ENCODE measurements around the gene NME2.
"Not testable (repeated sequence)": the region's sequence is repeated elsewhere in the genome, so short reads cannot be mapped to it uniquely, and the experiment has no call there.

NME2 gene

GRCh38 chr17:51155416-51155815 is 10.8 kb upstream of the NME2 start:
- Histone ChIP-seq H3K36me3 (ENCODE audit: insufficient read depth, low read length) (peaks cover 13% of the 10 kb centered on the region), H3K27ac (ENCODE audit: low read depth, low read length) (no peak overlapping the region), H3K27me3 (ENCODE audit: control insufficient read depth in 1 of 2, insufficient read depth in 2 of 2, low read length in 2 of 2) (no peaks in the 10 kb centered on the region), H3K4me3 (ENCODE audit: low read depth in 1 of 2, low read length in 2 of 2) (no peak overlapping the region), H3K9me3 (ENCODE audit: low read length) (no peaks in the 10 kb centered on the region), H3K4me1 (ENCODE audit: insufficient read depth, low read length) (peaks cover 16% of the 10 kb centered on the region), H3K9ac (ENCODE audit: low read length) (no peak overlapping the region)

- Histone ChIP-seq H3K36me3 (ENCODE audit: insufficient read depth, low read length) (peaks cover 31% of the 10 kb centered on the region), H3K27ac (ENCODE audit: low read depth, low read length) (no peak overlapping the region), H3K9me3 (ENCODE audit: low read length) (no peaks in the 10 kb centered on the region), H3K27me3 (ENCODE audit: control insufficient read depth in 1 of 2, insufficient read depth in 2 of 2, low read length in 2 of 2) (no peaks in the 10 kb centered on the region), H3K4me3 (ENCODE audit: low read depth in 1 of 2, low read length in 2 of 2) (no peak overlapping the region), H3K4me1 (ENCODE audit: insufficient read depth, low read length) (peaks cover 1% of the 10 kb centered on the region), H3K9ac (ENCODE audit: low read length) (no peak overlapping the region)
Observed at GRCh38 chr17:51159604-51160003, 6.6 kb upstream of the NME2 start.

- no peak overlapping the region for H3K9ac ChIP-seq (ENCODE audit: low read length)
- H3K27me3 ChIP-seq (ENCODE audit: control insufficient read depth in 1 of 2, insufficient read depth in 2 of 2, low read length in 2 of 2) = no peaks in the 10 kb centered on the region
- H3K9me3 ChIP-seq (ENCODE audit: low read length) = no peaks in the 10 kb centered on the region
- peaks cover 10% of the 10 kb centered on the region for H3K4me1 ChIP-seq (ENCODE audit: insufficient read depth, low read length)
- H3K36me3 ChIP-seq (ENCODE audit: insufficient read depth, low read length) = peaks cover 31% of the 10 kb centered on the region
- no peak overlapping the region for H3K4me3 ChIP-seq (ENCODE audit: low read depth in 1 of 2, low read length in 2 of 2)
- no peak overlapping the region for H3K27ac ChIP-seq (ENCODE audit: low read depth, low read length)
Observed at GRCh38 chr17:51161541-51161940, 4.7 kb upstream of the NME2 start.

GRCh38 chr17:51164911-51165679 is 1.1 kb upstream of the NME2 start:
- Histone ChIP-seq H3K36me3 (ENCODE audit: insufficient read depth, low read length) (peaks cover 33% of the 10 kb centered on the region), H3K4me3 (ENCODE audit: low read depth in 1 of 2, low read length in 2 of 2) (peak overlapping the region; percentile 87 to 89), H3K9ac (ENCODE audit: low read length) (no peak overlapping the region), H3K4me1 (ENCODE audit: insufficient read depth, low read length) (peaks cover 14% of the 10 kb centered on the region), H3K27ac (ENCODE audit: low read depth, low read length) (peak overlapping the region; percentile 79), H3K9me3 (ENCODE audit: low read length) (no peaks in the 10 kb centered on the region), H3K27me3 (ENCODE audit: control insufficient read depth in 1 of 2, insufficient read depth in 2 of 2, low read length in 2 of 2) (no peaks in the 10 kb centered on the region)

- peaks cover 14% of the 10 kb centered on the region for H3K4me1 ChIP-seq (ENCODE audit: insufficient read depth, low read length)
- peak overlapping the region; percentile 71 for H3K9ac ChIP-seq (ENCODE audit: low read length)
- H3K4me3 ChIP-seq (ENCODE audit: low read depth in 1 of 2, low read length in 2 of 2) = peak overlapping the region; percentile 87 to 89
- no peaks in the 10 kb centered on the region for H3K27me3 ChIP-seq (ENCODE audit: control insufficient read depth in 1 of 2, insufficient read depth in 2 of 2, low read length in 2 of 2)
- H3K9me3 ChIP-seq (ENCODE audit: low read length) = no peaks in the 10 kb centered on the region
- peak overlapping the region; percentile 79 for H3K27ac ChIP-seq (ENCODE audit: low read depth, low read length)
- H3K36me3 ChIP-seq (ENCODE audit: insufficient read depth, low read length) = peaks cover 35% of the 10 kb centered on the region
Observed at GRCh38 chr17:51165680-51166197, 472 bp upstream of the NME2 start.

- Histone ChIP-seq H3K9ac (ENCODE audit: low read length) (no peak overlapping the region), H3K4me3 (ENCODE audit: low read depth in 1 of 2, low read length in 2 of 2) (peak overlapping the region; percentile 87 to 89), H3K9me3 (ENCODE audit: low read length) (no peaks in the 10 kb centered on the region), H3K4me1 (ENCODE audit: insufficient read depth, low read length) (peaks cover 14% of the 10 kb centered on the region), H3K27ac (ENCODE audit: low read depth, low read length) (peak overlapping the region; percentile 81), H3K27me3 (ENCODE audit: control insufficient read depth in 1 of 2, insufficient read depth in 2 of 2, low read length in 2 of 2) (no peaks in the 10 kb centered on the region), H3K36me3 (ENCODE audit: insufficient read depth, low read length) (peaks cover 31% of the 10 kb centered on the region)
Observed at GRCh38 chr17:51166987-51167931, 1.0 kb downstream of the NME2 start.

- Histone ChIP-seq H3K9ac (ENCODE audit: low read length) (no peak overlapping the region), H3K4me3 (ENCODE audit: low read depth in 1 of 2, low read length in 2 of 2) (no peak overlapping the region), H3K36me3 (ENCODE audit: insufficient read depth, low read length) (peaks cover 29% of the 10 kb centered on the region), H3K4me1 (ENCODE audit: insufficient read depth, low read length) (peaks cover 14% of the 10 kb centered on the region), H3K27me3 (ENCODE audit: control insufficient read depth in 1 of 2, insufficient read depth in 2 of 2, low read length in 2 of 2) (no peaks in the 10 kb centered on the region), H3K27ac (ENCODE audit: low read depth, low read length) (no peak overlapping the region), H3K9me3 (ENCODE audit: low read length) (no peaks in the 10 kb centered on the region)
Observed at GRCh38 chr17:51169340-51169739, 3.1 kb downstream of the NME2 start.

GRCh38 chr17:51170736-51171135 is 4.5 kb downstream of the NME2 start:
- peaks cover 29% of the 10 kb centered on the region for H3K36me3 ChIP-seq (ENCODE audit: insufficient read depth, low read length)
- H3K4me1 ChIP-seq (ENCODE audit: insufficient read depth, low read length) = peaks cover 5% of the 10 kb centered on the region
- H3K27ac ChIP-seq (ENCODE audit: low read depth, low read length) = no peak overlapping the region
- H3K4me3 ChIP-seq (ENCODE audit: low read depth in 1 of 2, low read length in 2 of 2) = no peak overlapping the region
- H3K27me3 ChIP-seq (ENCODE audit: control insufficient read depth in 1 of 2, insufficient read depth in 2 of 2, low read length in 2 of 2) = no peaks in the 10 kb centered on the region
- H3K9ac ChIP-seq (ENCODE audit: low read length) = no peak overlapping the region
- no peaks in the 10 kb centered on the region for H3K9me3 ChIP-seq (ENCODE audit: low read length)

GRCh38 chr17:51172030-51172429 is 5.8 kb downstream of the NME2 start:
- peaks cover 29% of the 10 kb centered on the region for H3K36me3 ChIP-seq (ENCODE audit: insufficient read depth, low read length)
- H3K27ac ChIP-seq (ENCODE audit: low read depth, low read length); H3K27me3 ChIP-seq (ENCODE audit: control insufficient read depth in 1 of 2, insufficient read depth in 2 of 2, low read length in 2 of 2); H3K9ac ChIP-seq (ENCODE audit: low read length); H3K9me3 ChIP-seq (ENCODE audit: low read length); H3K4me1 ChIP-seq (ENCODE audit: insufficient read depth, low read length); H3K4me3 ChIP-seq (ENCODE audit: low read depth in 1 of 2, low read length in 2 of 2): not testable (repeated sequence)

- Histone ChIP-seq H3K4me3 (ENCODE audit: low read depth in 1 of 2, low read length in 2 of 2) (no peak overlapping the region), H3K27ac (ENCODE audit: low read depth, low read length) (no peak overlapping the region), H3K36me3 (ENCODE audit: insufficient read depth, low read length) (peaks cover 33% of the 10 kb centered on the region), H3K27me3 (ENCODE audit: control insufficient read depth in 1 of 2, insufficient read depth in 2 of 2, low read length in 2 of 2) (no peaks in the 10 kb centered on the region), H3K9ac (ENCODE audit: low read length) (no peak overlapping the region), H3K4me1 (ENCODE audit: insufficient read depth, low read length) (no peaks in the 10 kb centered on the region), H3K9me3 (ENCODE audit: low read length) (no peaks in the 10 kb centered on the region)
Observed at GRCh38 chr17:51180486-51180885, 14.3 kb downstream of the NME2 start.

- no peak overlapping the region for H3K4me3 ChIP-seq (ENCODE audit: low read depth in 1 of 2, low read length in 2 of 2)
- H3K4me1 ChIP-seq (ENCODE audit: insufficient read depth, low read length) = no peaks in the 10 kb centered on the region
- no peaks in the 10 kb centered on the region for H3K9me3 ChIP-seq (ENCODE audit: low read length)
- no peaks in the 10 kb centered on the region for H3K27me3 ChIP-seq (ENCODE audit: control insufficient read depth in 1 of 2, insufficient read depth in 2 of 2, low read length in 2 of 2)
- no peak overlapping the region for H3K27ac ChIP-seq (ENCODE audit: low read depth, low read length)
- peaks cover 38% of the 10 kb centered on the region for H3K36me3 ChIP-seq (ENCODE audit: insufficient read depth, low read length)
- no peak overlapping the region for H3K9ac ChIP-seq (ENCODE audit: low read length)
Observed at GRCh38 chr17:51184124-51184523, 17.9 kb downstream of the NME2 start.
